ENCODE measurements around the gene ELAVL1.
"Not testable (repeated sequence)": the region's sequence is repeated elsewhere in the genome, so short reads cannot be mapped to it uniquely, and the experiment has no call there.

Gene ELAVL1

GRCh38 chr19:7933411-7933810 lies 72.0 kb downstream of the ELAVL1 start:
- peak; percentile 23 for DNase-seq (ENCODE audit: low spot score)

GRCh38 chr19:7932930-7933300 lies 72.5 kb downstream of the ELAVL1 start:
- DNase-seq (ENCODE audit: low spot score) = no peak

- DNase-seq (ENCODE audit: low spot score) = no peak
These were observed 73.0 kb downstream of the ELAVL1 start for GRCh38 chr19:7932276-7932929.

- no peak for DNase-seq (ENCODE audit: low spot score)
These were observed 74.0 kb downstream of the ELAVL1 start for GRCh38 chr19:7931221-7932061.

- DNase-seq (ENCODE audit: low spot score) = no peak
These were observed 74.7 kb downstream of the ELAVL1 start for GRCh38 chr19:7930765-7931164.

GRCh38 chr19:7930030-7930429 lies 75.4 kb downstream of the ELAVL1 start:
- not testable (repeated sequence) for DNase-seq (ENCODE audit: low spot score)

GRCh38 chr19:7928741-7929701 lies 76.4 kb downstream of the ELAVL1 start:
- DNase-seq (ENCODE audit: low spot score) = peak; percentile 94

GRCh38 chr19:7928334-7928706 lies 77.1 kb downstream of the ELAVL1 start:
- no peak for DNase-seq (ENCODE audit: low spot score)

GRCh38 chr19:7927605-7928333 lies 77.7 kb downstream of the ELAVL1 start:
- no peak for DNase-seq (ENCODE audit: low spot score)

GRCh38 chr19:7926727-7927604 lies 78.5 kb downstream of the ELAVL1 start:
- no peak for DNase-seq (ENCODE audit: low spot score)

GRCh38 chr19:7926021-7926726 lies 79.3 kb downstream of the ELAVL1 start, which contains the start of gene CTXN1:
Gene CTXN1 (minus strand): TSS chr19:7926135. CDS start chr19:7925538, 597 bp downstream.
- DNase-seq (ENCODE audit: low spot score) = peak; percentile 75

GRCh38 chr19:7925171-7925851 lies 80.1 kb downstream of the ELAVL1 start:
- DNase-seq (ENCODE audit: low spot score) = peak; percentile 91

GRCh38 chr19:7924651-7925170 lies 80.7 kb downstream of the ELAVL1 start:
- DNase-seq (ENCODE audit: low spot score) = no peak

GRCh38 chr19:7924241-7924640 lies 81.2 kb downstream of the ELAVL1 start:
- no peak for DNase-seq (ENCODE audit: low spot score)

- DNase-seq (ENCODE audit: low spot score) = no peak
These were observed 81.9 kb downstream of the ELAVL1 start for GRCh38 chr19:7923295-7924191.

GRCh38 chr19:7922836-7923195 lies 82.6 kb downstream of the ELAVL1 start:
- no peak for DNase-seq (ENCODE audit: low spot score)

- no peak for DNase-seq (ENCODE audit: low spot score)
These were observed 83.2 kb downstream of the ELAVL1 start for GRCh38 chr19:7921967-7922835.
